ENCODE results near the gene LRRN2.
"Not testable (repeated sequence)": the region's sequence is repeated elsewhere in the genome, so short reads cannot be mapped to it uniquely, and the experiment has no call there.

Gene LRRN2

DNA sequence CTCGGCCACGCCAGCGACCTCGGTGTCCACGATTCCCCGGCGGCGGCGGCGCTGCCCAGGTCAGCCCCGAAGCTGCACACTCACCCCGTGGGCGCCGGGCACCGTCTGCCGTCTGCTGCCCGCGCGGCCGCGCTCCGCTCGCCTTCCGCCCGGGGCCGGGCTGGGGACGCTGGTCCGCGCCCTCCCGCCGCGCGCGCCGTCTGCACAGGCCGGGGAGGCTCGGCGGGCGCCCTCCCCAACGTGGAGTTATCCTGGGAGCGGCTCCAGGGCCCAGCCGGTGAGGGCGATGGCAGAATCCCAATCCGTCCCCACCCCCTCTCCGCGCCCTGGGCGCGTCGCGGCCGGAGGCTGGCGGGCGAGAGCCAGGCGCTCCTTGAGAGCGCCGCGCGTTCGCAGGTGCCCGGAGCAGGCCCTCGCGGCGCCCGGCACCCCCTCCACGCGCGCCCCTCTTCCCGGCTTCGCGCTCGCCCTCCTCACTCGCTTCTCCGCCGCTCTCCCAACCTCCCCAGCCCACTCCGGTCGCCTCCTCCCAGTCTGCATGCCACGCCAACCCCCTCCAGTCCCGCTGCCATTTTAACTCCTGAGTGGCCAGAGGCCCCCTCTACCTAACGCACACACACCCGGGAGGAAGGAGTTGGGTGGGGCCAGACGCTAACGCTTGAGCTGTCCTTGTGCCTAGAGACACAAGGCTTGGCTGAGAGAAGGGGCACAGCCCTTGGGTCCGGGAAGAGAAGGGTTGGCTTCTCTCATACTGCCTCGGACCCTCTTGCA lies at the start of gene LRRN2:
Gene LRRN2 (minus strand): TSS at position 503 of the 771 bp plus-strand sequence. CDS start 65,746 bp downstream, outside the sequence.
- no peak within 1 kb of the TSS for H3K4me3 ChIP-seq (ENCODE audit: low read length)
- no peak for TF ChIP-seq ZNF274 (IDR thresholded peaks at IDR 0.05; ENCODE audit: low read depth, low read length)

GRCh38 chr1:204735042-204735441 lies 49.5 kb upstream of the LRRN2 start:
- TF ChIP-seq ZNF274 (IDR thresholded peaks at IDR 0.05; ENCODE audit: low read depth, low read length) = no peak
- H3K4me3 ChIP-seq (ENCODE audit: low read length) = no peak overlapping the region

DNA sequence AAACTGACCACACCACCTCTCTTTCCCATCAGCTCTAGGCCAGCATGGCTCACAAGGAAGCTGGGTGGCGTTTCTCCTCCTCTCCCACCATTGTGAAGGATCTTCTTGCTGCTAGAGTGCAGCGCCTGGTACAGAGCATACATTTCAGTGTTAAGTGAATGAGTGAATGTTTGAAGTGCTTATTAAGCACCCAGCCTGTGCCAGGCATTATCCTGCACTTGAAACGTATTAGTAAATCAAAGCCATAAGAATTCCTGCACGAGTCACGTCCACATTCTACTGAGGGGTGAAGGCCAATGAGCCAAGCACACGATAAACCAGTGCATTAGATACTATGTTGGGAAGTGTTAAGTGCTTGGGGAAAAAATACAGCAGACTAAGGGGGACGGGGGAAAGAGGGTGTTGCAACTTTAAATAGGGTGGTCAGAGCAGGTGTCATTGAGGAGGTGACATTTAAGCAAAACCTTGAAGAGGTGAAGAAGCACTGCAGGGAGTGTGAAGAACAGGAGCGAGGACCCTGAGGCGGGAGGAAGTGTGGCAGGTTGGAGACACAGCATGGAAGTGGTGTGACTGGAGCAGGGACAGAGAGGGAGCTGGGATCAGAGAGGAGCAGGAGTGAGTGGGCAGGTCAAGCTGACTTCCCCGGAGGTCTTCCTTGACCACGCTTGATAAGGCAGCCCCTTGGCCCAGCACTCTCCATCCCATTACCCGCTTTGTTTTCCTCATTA lies 48.5 kb upstream of the LRRN2 start:
- TF ChIP-seq ZNF274 (IDR thresholded peaks at IDR 0.05; ENCODE audit: low read depth, low read length) = no peak
- H3K4me3 ChIP-seq (ENCODE audit: low read length) = no peak overlapping the region

DNA sequence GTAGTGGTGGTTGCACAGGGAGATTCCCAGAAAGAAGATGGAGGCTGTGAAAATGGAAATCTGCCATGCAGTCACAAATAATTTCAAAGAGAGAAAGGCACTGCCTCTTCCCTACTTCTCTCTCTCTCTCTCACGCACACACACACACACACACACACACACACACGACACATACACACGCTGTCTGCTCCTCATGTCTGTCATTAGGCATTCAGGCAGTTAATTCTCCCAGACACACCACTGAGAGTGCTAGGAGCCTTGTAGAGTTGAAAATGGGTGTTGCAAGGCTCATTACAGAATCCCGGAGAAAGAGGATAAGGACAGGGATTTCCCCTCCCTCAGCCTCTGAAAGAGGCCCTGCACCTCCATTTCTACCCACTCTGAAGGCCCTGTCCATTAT lies 47.8 kb upstream of the LRRN2 start:
- no peak overlapping the region for H3K4me3 ChIP-seq (ENCODE audit: low read length)
- no peak for TF ChIP-seq ZNF274 (IDR thresholded peaks at IDR 0.05; ENCODE audit: low read depth, low read length)

- TF ChIP-seq ZNF274 (IDR thresholded peaks at IDR 0.05; ENCODE audit: low read depth, low read length) = no peak
- no peak overlapping the region for H3K4me3 ChIP-seq (ENCODE audit: low read length)
Observed at GRCh38 chr1:204731985-204732575, 46.5 kb upstream of the LRRN2 start.

DNA sequence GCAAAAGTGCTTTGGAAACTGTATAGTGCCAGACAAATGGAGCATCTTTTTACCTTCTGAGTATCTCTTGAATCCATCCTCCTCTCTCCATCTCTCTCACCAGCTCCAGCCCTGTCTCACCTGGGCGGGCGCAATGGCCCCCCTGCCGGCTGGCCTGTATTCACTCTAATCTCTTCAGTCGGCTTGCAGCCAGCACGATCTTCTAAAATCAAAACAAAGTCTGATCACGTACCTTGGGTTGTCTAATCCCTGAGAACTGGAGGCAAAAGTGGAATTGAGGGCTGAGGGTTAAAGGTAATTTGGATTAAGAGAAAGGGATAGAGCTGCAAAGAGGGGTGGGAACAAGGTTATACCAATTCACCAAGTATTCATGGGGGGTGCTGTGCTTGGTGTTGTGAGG lies 46.0 kb upstream of the LRRN2 start:
- H3K4me3 ChIP-seq (ENCODE audit: low read length) = no peak overlapping the region
- no peak for TF ChIP-seq ZNF274 (IDR thresholded peaks at IDR 0.05; ENCODE audit: low read depth, low read length)

- no peak for TF ChIP-seq ZNF274 (IDR thresholded peaks at IDR 0.05; ENCODE audit: low read depth, low read length)
- no peak overlapping the region for H3K4me3 ChIP-seq (ENCODE audit: low read length)
Observed at GRCh38 chr1:204730826-204731459, 45.4 kb upstream of the LRRN2 start.

DNA sequence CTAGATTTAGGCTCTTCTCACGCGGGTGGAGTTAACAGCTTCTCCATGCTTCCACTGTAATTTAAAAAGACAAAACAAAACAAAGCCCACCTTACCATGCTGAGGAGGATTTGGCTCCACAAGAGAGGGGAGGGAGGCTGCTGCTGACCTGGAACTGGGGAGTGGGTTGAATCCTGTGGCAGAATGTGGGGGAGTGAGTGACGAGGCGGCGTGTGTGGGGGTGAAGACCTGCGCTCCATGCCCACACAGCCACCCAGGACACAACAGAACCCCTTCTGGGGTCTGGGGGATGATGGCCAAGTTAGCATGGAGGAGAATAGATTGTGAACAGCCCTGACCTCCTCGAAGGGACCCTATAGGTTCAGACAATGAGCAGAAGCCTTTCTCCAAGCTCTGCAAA lies 44.0 kb upstream of the LRRN2 start:
- no peak overlapping the region for H3K4me3 ChIP-seq (ENCODE audit: low read length)
- TF ChIP-seq ZNF274 (IDR thresholded peaks at IDR 0.05; ENCODE audit: low read depth, low read length) = no peak

GRCh38 chr1:204728456-204728855 lies 42.9 kb upstream of the LRRN2 start:
- TF ChIP-seq ZNF274 (IDR thresholded peaks at IDR 0.05; ENCODE audit: low read depth, low read length) = no peak
- no peak overlapping the region for H3K4me3 ChIP-seq (ENCODE audit: low read length)

- no peak for TF ChIP-seq ZNF274 (IDR thresholded peaks at IDR 0.05; ENCODE audit: low read depth, low read length)
- no peak overlapping the region for H3K4me3 ChIP-seq (ENCODE audit: low read length)
Observed at GRCh38 chr1:204728045-204728444, 42.5 kb upstream of the LRRN2 start.

DNA sequence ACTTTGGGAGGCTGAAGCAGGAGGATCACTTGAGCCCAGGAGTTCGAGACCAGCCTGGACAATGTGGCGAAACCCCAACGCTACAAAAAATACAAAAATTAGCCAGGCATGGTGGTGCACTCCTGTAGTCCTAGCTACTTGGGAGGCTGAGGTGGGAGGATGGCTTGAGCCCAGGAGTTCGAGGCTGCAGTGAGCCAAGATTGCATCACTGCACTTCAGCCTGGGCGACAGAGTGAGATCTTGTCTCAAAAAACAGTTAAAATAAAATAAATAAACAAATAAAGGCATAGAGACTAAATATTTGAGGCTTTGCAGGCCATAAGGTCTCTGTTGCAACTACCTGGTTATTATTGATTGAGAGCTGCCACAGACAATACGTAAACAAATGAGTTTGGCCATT lies 41.9 kb upstream of the LRRN2 start:
- not testable (repeated sequence) for H3K4me3 ChIP-seq (ENCODE audit: low read length)

GRCh38 chr1:204726478-204726877 lies 40.9 kb upstream of the LRRN2 start:
- no peak overlapping the region for H3K4me3 ChIP-seq (ENCODE audit: low read length)
- no peak for TF ChIP-seq ZNF274 (IDR thresholded peaks at IDR 0.05; ENCODE audit: low read depth, low read length)

DNA sequence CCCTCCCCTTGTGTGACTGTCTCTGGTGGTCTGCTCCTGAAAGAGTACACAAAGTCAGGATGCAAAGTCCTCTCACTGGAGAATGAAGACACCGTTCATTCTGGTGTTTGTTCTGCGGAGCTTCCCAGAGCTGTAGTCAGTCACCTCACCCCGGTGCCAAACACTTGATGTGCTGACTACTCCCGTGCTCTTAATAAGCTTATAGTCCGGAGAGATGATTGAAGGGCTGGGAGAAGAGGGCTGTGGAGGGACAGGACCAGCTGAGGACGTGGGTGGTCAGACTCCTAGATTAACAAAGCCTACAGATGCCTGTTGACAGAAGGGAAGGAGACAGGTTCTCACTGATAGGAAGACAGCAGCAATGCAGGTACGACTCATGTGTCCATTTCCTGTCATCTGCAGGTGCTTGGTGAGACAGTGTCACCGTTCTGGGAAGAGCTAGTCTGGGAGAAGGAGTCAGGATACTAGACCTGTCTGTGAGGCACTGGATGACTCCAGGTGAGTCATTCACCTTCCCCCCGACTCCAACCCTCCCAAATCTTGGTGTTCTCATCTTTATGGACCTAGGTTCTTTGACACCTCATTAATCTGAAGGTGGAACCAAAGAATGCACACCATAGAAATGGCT lies 40.4 kb upstream of the LRRN2 start:
- TF ChIP-seq ZNF274 (IDR thresholded peaks at IDR 0.05; ENCODE audit: low read depth, low read length) = no peak
- no peak overlapping the region for H3K4me3 ChIP-seq (ENCODE audit: low read length)

DNA sequence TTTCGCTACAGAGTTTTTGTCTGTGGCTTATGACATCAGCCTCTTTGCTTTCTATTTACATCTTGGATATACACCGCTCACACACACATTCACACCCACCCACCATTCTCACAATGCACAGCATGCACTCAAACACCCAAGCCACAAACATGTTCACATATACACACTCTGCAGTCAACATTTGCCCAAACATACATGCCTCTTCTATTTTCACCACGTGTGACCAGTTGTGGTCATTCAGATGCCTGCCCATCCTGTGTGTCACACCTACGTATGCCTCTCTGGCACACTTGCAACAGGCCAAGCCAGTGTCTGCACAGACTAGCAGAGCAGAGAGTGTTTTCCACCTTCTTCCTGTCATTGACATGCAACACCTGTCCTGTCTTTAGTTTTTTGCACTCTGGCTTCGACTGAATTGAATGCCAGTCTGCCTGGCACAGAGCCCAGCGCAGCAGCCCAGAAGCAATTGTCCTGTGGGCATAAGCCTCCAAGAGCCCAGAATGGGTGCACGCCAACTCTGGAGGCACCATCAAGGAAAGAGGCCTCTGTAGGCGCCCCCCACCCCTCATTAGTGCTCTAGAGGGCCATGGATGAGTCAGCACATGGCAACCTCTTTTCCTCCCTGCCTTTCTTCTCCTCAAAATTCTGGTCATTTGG lies 37.7 kb upstream of the LRRN2 start:
- no peak for TF ChIP-seq ZNF274 (IDR thresholded peaks at IDR 0.05; ENCODE audit: low read depth, low read length)

More for the DNA sequence above, 37.7 kb upstream of the LRRN2 start:
- H3K4me3 ChIP-seq (ENCODE audit: low read length) = no peak overlapping the region
